ENCODE data around the gene PRLR.

- TF ChIP-seq CTCF (IDR thresholded peaks at IDR 0.05) (no peak), POLR2A (IDR thresholded peaks at IDR 0.05) (no peak)
Measured at GRCh38 chr5:35198686-35199085, 31.6 kb downstream of the PRLR start.

All from body of pancreas (tissue), 4 donors.